Gastrocnemius medialis (tissue), 4 donors: Measurements from ENCODE around the gene HSPA8.
"Not testable (repeated sequence)": the region's sequence is repeated elsewhere in the genome, so short reads cannot be mapped to it uniquely, and the experiment has no call there.

Experiments used
- CTCF ChIP-seq, 5 experiments: fragments of 450-650 bp in 3 of 5; fragments of 200-600 bp in 2 of 5; sonication (generic) in 2 of 5; IDR thresholded peaks in 4 of 5; conservative IDR thresholded peaks in 1 of 5; 1 replicate in 4 of 5; 2 replicates in 1 of 5; pipeline ENCODE4 v1.5.1; 2016 to 2019; ENCODE audit warnings: antibody characterized with exemption in 5 of 5, mild to moderate bottlenecking in 3 of 5, moderate library complexity in 3 of 5
- POLR2A ChIP-seq, 2 donors: fragments of 450-650 bp; IDR thresholded peaks; one replicate each; pipeline ENCODE4 v1.6.1; 2017; ENCODE audit warnings: antibody characterized with exemption in 2 of 2, mild to moderate bottlenecking in 2 of 2, moderate library complexity in 2 of 2

GRCh38 chr11:123090168-123090567, 28.2 kb upstream of the HSPA8 start:
- not testable (repeated sequence) for TF ChIP-seq CTCF (IDR thresholded peaks at IDR 0.05 in 4 of 5, conservative IDR thresholded peaks at IDR 0.05 in 1 of 5); POLR2A (IDR thresholded peaks at IDR 0.05)
